ENCODE measurements around the gene DES. TPM values are rescaled to one million over a fixed set of nuclear protein-coding genes. Genes with fewer than 3 reads are reported as not detected.

Gene DES
- total and polyA plus RNA-seq, 2 donors (not counting 1 experiment from before 2014, with no cell fraction given) = not detected

GRCh38 chr2:219386532-219387280 is 31.5 kb upstream of the DES start:
- Mint-ChIP-seq H3K27me3 (no peaks in the 10 kb centered on the region), H3K4me3 (peak overlapping the region; percentile 95), H3K9me3 (ENCODE audit: insufficient read depth) (no peaks in the 10 kb centered on the region), H3K4me1 (peaks cover 13% of the 10 kb centered on the region), H3K27ac (peak overlapping the region; percentile 93)
- Histone ChIP-seq H3K27me3 (replicated peaks in 1 of 4; ENCODE audit: control extremely low read depth in 1 of 4, control insufficient read depth in 3 of 4, insufficient read depth in 4 of 4, low read length in 3 of 4) (no peaks in the 10 kb centered on the region), H3K4me2 (replicated peaks; ENCODE audit: low read depth, low read length, poor library complexity, severe bottlenecking) (peak overlapping the region; percentile 92), H3K9ac (ENCODE audit: low read length) (peak overlapping the region; percentile 90), H3K9me3 (ENCODE audit: control extremely low read depth in 1 of 3, control insufficient read depth in 2 of 3, insufficient read depth in 1 of 3, low read length in 2 of 3) (no peaks in the 10 kb centered on the region), H3K4me3 (ENCODE audit: control extremely low read depth in 1 of 5, extremely low read depth in 1 of 5, insufficient read depth in 1 of 5, low read depth in 2 of 5, low read length in 4 of 5) (peak overlapping the region; percentile 39 to 95 (median 86)), H2AFZ (ENCODE audit: insufficient read depth, low read depth, low read length, poor library complexity, severe bottlenecking) (peak overlapping the region; percentile 85), H4K20me1 (ENCODE audit: control insufficient read depth, insufficient read depth, low read length, poor library complexity, severe bottlenecking) (no peaks in the 10 kb centered on the region), H3K79me2 (ENCODE audit: control insufficient read depth, insufficient read depth, low read length) (peaks cover 19% of the 10 kb centered on the region), H3K27ac (ENCODE audit: low read length in 2 of 2) (peak overlapping the region; percentile 97), H3K36me3 (replicated peaks in 1 of 2; ENCODE audit: control extremely low read depth in 1 of 2, control insufficient read depth in 1 of 2, extremely low read depth in 1 of 2, insufficient read depth in 2 of 2, low read length in 1 of 2) (peaks cover 0 to 44% of the 10 kb centered on the region in 2 experiments), H3K4me1 (ENCODE audit: control insufficient read depth in 2 of 2, insufficient read depth in 2 of 2, low read length in 2 of 2) (peaks cover 15 to 18% of the 10 kb centered on the region in 2 donors)
- TF ChIP-seq CTCF (IDR thresholded peaks at IDR 0.05) = no peak
- no peak for TF ChIP-seq EZH2 (IDR thresholded peaks at IDR 0.05; ENCODE audit: borderline replicate concordance, insufficient read depth, low read depth, low read length, poor library complexity, severe bottlenecking)
- DNase-seq = no peak
- POLR2A ChIA-PET = interaction anchor here (1.4 to 2.6 kb wide), 3 partner anchors 106 to 210 kb away, joined by 3 to 12 read pairs (median 10); partner anchors contain the start of genes CNPPD1 and GMPPA
- ATAC-seq (ENCODE audit: low read depth) = no peak
- CTCF ChIA-PET = interaction anchor here (0.9 to 6.0 kb wide), 7 partner anchors 12 to 227 kb away, joined by 3 to 32 read pairs (median 4); partner anchors contain the start of genes DNAJB2 and ZFAND2B
- intact Hi-C loops (cut with micrococcal nuclease) = loop anchor here (1.0 to 5.0 kb wide), 6 partner anchors 89 to 1169 kb away; partner anchors contain the start of genes ARPC2, CTDSP1 and NHEJ1
- 33% methylated on average over 13 of the region's 19 CpGs for WGBS (ENCODE audit: insufficient coverage)
